Measurements from ENCODE around the gene NOL12. TPM values are rescaled to one million over a fixed set of nuclear protein-coding genes. Genes with fewer than 3 reads are reported as not detected.

Gene NOL12
- total RNA-seq, 1 donor from 2014 or later: 23.9 TPM

- no peak for DNase-seq (ENCODE audit: extremely low spot score, unreplicated experiment)
- Mint-ChIP-seq H3K4me3 (no peak overlapping the region), H3K27me3 (no peaks in the 10 kb centered on the region), H3K27ac (no peak overlapping the region), H3K36me3 (no peaks in the 10 kb centered on the region), H3K9me3 (no peaks in the 10 kb centered on the region), H3K4me1 (ENCODE audit: unreplicated experiment) (peaks cover 17% of the 10 kb centered on the region)
- TF ChIP-seq CTCF (conservative IDR thresholded peaks at IDR 0.05): no peak
Measured at GRCh38 chr22:37680191-37680851, 5.8 kb upstream of the NOL12 start.

- no peaks in the 10 kb centered on the region for H3K9me3 Mint-ChIP-seq
- no peak for TF ChIP-seq CTCF (conservative IDR thresholded peaks at IDR 0.05)
- no peak overlapping the region for H3K4me3 Mint-ChIP-seq
- peaks cover 19% of the 10 kb centered on the region for H3K4me1 Mint-ChIP-seq (ENCODE audit: unreplicated experiment)
- no peaks in the 10 kb centered on the region for H3K27me3 Mint-ChIP-seq
- DNase-seq (ENCODE audit: extremely low spot score, unreplicated experiment): no peak
- H3K27ac Mint-ChIP-seq: peak overlapping the region; percentile 77
- H3K36me3 Mint-ChIP-seq: no peaks in the 10 kb centered on the region
Measured at GRCh38 chr22:37681001-37681424, 5.1 kb upstream of the NOL12 start.

- no peaks in the 10 kb centered on the region for H3K9me3 Mint-ChIP-seq
- peak overlapping the region; percentile 77 for H3K27ac Mint-ChIP-seq
- no peaks in the 10 kb centered on the region for H3K36me3 Mint-ChIP-seq
- no peaks in the 10 kb centered on the region for H3K27me3 Mint-ChIP-seq
- DNase-seq (ENCODE audit: extremely low spot score, unreplicated experiment): peak; percentile 77
- peak; percentile 88 for TF ChIP-seq CTCF (conservative IDR thresholded peaks at IDR 0.05)
- peaks cover 19% of the 10 kb centered on the region for H3K4me1 Mint-ChIP-seq (ENCODE audit: unreplicated experiment)
- H3K4me3 Mint-ChIP-seq: no peak overlapping the region
Measured at GRCh38 chr22:37681556-37682049, 4.5 kb upstream of the NOL12 start.

- no peaks in the 10 kb centered on the region for H3K27me3 Mint-ChIP-seq
- H3K4me1 Mint-ChIP-seq (ENCODE audit: unreplicated experiment): peaks cover 18% of the 10 kb centered on the region
- no peak for DNase-seq (ENCODE audit: extremely low spot score, unreplicated experiment)
- H3K36me3 Mint-ChIP-seq: peaks cover 7% of the 10 kb centered on the region
- no peak for TF ChIP-seq CTCF (conservative IDR thresholded peaks at IDR 0.05)
- H3K4me3 Mint-ChIP-seq: peak overlapping the region; percentile 99
- H3K9me3 Mint-ChIP-seq: no peaks in the 10 kb centered on the region
- peak overlapping the region; percentile 93 for H3K27ac Mint-ChIP-seq
Measured at GRCh38 chr22:37684803-37685615, 1.1 kb upstream of the NOL12 start.

GRCh38 chr22:37690407-37690806 is 4.3 kb downstream of the NOL12 start:
- no peak for DNase-seq (ENCODE audit: extremely low spot score, unreplicated experiment)
- Mint-ChIP-seq H3K4me1 (ENCODE audit: unreplicated experiment) (peaks cover 9% of the 10 kb centered on the region), H3K9me3 (no peaks in the 10 kb centered on the region), H3K27ac (no peak overlapping the region), H3K27me3 (no peaks in the 10 kb centered on the region), H3K36me3 (peaks cover 7% of the 10 kb centered on the region), H3K4me3 (peak overlapping the region; percentile 1)
- TF ChIP-seq CTCF (conservative IDR thresholded peaks at IDR 0.05): no peak

Measured in type B pancreatic cell (in vitro differentiated cells).